Left ventricle myocardium inferior (tissue), 1 donor: ENCODE measurements around the gene WIPF2. TPM values are rescaled to one million over a fixed set of nuclear protein-coding genes. Genes with fewer than 3 reads are reported as not detected.

Source experiments
- DNase-seq: peaks from one replicate; pipeline ENCODE4 v3.0.0-alpha.2; 2020
- H3K27ac ChIP-seq: fragments of 200-600 bp; replicated peaks from 2 replicates; pipeline ENCODE4 v1.8.0; 2021
- H3K27me3 ChIP-seq: fragments of 200-600 bp; 2 replicates; pipeline ENCODE4 v1.8.0; 2021; ENCODE audit warnings: low read depth
- H3K36me3 ChIP-seq: fragments of 200-600 bp; 2 replicates; pipeline ENCODE4 v1.8.0; 2021
- H3K4me1 ChIP-seq: fragments of 200-600 bp; 2 replicates; pipeline ENCODE4 v1.8.0; 2021
- H3K4me3 ChIP-seq: fragments of 200-600 bp; 2 replicates; pipeline ENCODE4 v1.8.0; 2021; ENCODE audit warnings: mild to moderate bottlenecking, moderate library complexity
- H3K9me3 ChIP-seq: fragments of 200-600 bp; replicated peaks from 2 replicates; pipeline ENCODE4 v1.8.0; 2021
- CTCF ChIP-seq: fragments of 200-600 bp; IDR thresholded peaks from 2 replicates; pipeline ENCODE4 v1.8.0; 2021; ENCODE audit warnings: antibody characterized with exemption, mild to moderate bottlenecking, borderline replicate concordance
- intact Hi-C: fragments of 100-400 bp; cut with micrococcal nuclease; formaldehyde crosslinking; loops from one replicate; pipeline ENCODE4 v1.11.0; 2022
- total RNA-seq: library from RNA; stranded (reverse); fragmentation: NEBNext Ultra II Directional; extraction: Animal tissue kit (Norgen Biotek cat#: 25700); gene quantifications from one replicate; pipeline ENCODE4 v1.2.1, GENCODE V29; 2021
- donor health status: DM: no; HTN: yes; CAD: no; lungs with severe emphysema.

The WIPF2 gene
- total RNA-seq, 1 donor from 2014 or later: 12.5 TPM

- Histone ChIP-seq H3K4me3 (no peak overlapping the region), H3K4me1 (peaks cover 22% of the 10 kb centered on the region), H3K27ac (no peak overlapping the region), H3K27me3 (no peaks in the 10 kb centered on the region), H3K36me3 (peaks cover 5% of the 10 kb centered on the region), H3K9me3 (no peaks in the 10 kb centered on the region)
- intact Hi-C loops: no loop called here
- no peak for DNase-seq
- no peak for TF ChIP-seq CTCF
Observed at GRCh38 chr17:40187238-40187637, 31.9 kb upstream of the WIPF2 start.

GRCh38 chr17:40188694-40189093 lies 30.4 kb upstream of the WIPF2 start:
- Histone ChIP-seq H3K9me3 (no peaks in the 10 kb centered on the region), H3K4me3 (no peak overlapping the region), H3K27ac (no peak overlapping the region), H3K36me3 (peaks cover 10% of the 10 kb centered on the region), H3K4me1 (peaks cover 17% of the 10 kb centered on the region), H3K27me3 (no peaks in the 10 kb centered on the region)
- TF ChIP-seq CTCF: no peak
- DNase-seq: no peak
- intact Hi-C loops: no loop called here

- H3K36me3 ChIP-seq: peaks cover 10% of the 10 kb centered on the region
- intact Hi-C loops: no loop called here
- peak overlapping the region; percentile 74 for H3K4me3 ChIP-seq
- no peak for TF ChIP-seq CTCF
- H3K27me3 ChIP-seq: no peaks in the 10 kb centered on the region
- DNase-seq: no peak
- peak overlapping the region; percentile 66 for H3K27ac ChIP-seq
- H3K4me1 ChIP-seq: peaks cover 17% of the 10 kb centered on the region
- no peaks in the 10 kb centered on the region for H3K9me3 ChIP-seq
Observed at GRCh38 chr17:40190197-40191021, 28.7 kb upstream of the WIPF2 start.

- Histone ChIP-seq H3K27ac (peak overlapping the region; percentile 66), H3K9me3 (no peaks in the 10 kb centered on the region), H3K36me3 (peaks cover 10% of the 10 kb centered on the region), H3K4me3 (peak overlapping the region; percentile 74), H3K27me3 (no peaks in the 10 kb centered on the region), H3K4me1 (peaks cover 17% of the 10 kb centered on the region)
- peak; percentile 77 for DNase-seq
- peak; percentile 73 for TF ChIP-seq CTCF
- intact Hi-C loops: no loop called here
Observed at GRCh38 chr17:40191237-40192208, 27.6 kb upstream of the WIPF2 start.

GRCh38 chr17:40192961-40193360 lies 26.1 kb upstream of the WIPF2 start:
- TF ChIP-seq CTCF: no peak
- no peaks in the 10 kb centered on the region for H3K27me3 ChIP-seq
- no peak overlapping the region for H3K4me3 ChIP-seq
- H3K27ac ChIP-seq: no peak overlapping the region
- H3K4me1 ChIP-seq: peaks cover 17% of the 10 kb centered on the region
- DNase-seq: no peak
- intact Hi-C loops: no loop called here
- peaks cover 10% of the 10 kb centered on the region for H3K36me3 ChIP-seq
- H3K9me3 ChIP-seq: no peaks in the 10 kb centered on the region
